ENCODE data around the gene SBK3.
"Not testable (repeated sequence)": the region's sequence is repeated elsewhere in the genome, so short reads cannot be mapped to it uniquely, and the experiment has no call there.

The SBK3 gene

GRCh38 chr19:55497763-55498162, 47.6 kb downstream of the SBK3 start:
- H3K4me1 ChIP-seq (ENCODE audit: low read length) = 0 out of 2 replicates have a peak, but pooled peaks cover 5% of the 10 kb centered on the region
- H4K20me1 ChIP-seq (ENCODE audit: insufficient read depth, low read length) = no peaks in the 10 kb centered on the region
- DNase-seq = no peak
- H3K27me3 ChIP-seq (replicated peaks; ENCODE audit: insufficient read depth, low read length) = peaks cover 96% of the 10 kb centered on the region
- no peak overlapping the region for H3K27ac ChIP-seq (ENCODE audit: low read length)
- no peaks in the 10 kb centered on the region for H3F3A ChIP-seq (ENCODE audit: insufficient read depth, low read length)
- H2AFZ ChIP-seq (ENCODE audit: low read length) = no peak overlapping the region
- H3K4me3 ChIP-seq (ENCODE audit: low read length) = no peak overlapping the region
- no peaks in the 10 kb centered on the region for H3K9me3 ChIP-seq (replicated peaks; ENCODE audit: insufficient read depth, low read length)
- no peaks in the 10 kb centered on the region for H3K9me2 ChIP-seq (replicated peaks; ENCODE audit: insufficient read depth, low read length)
- H3K4me2 ChIP-seq (ENCODE audit: low read depth, low read length) = no peak overlapping the region
- H3K9ac ChIP-seq (ENCODE audit: low read length) = no peak overlapping the region
- no peaks in the 10 kb centered on the region for H3K36me3 ChIP-seq (replicated peaks; ENCODE audit: insufficient read depth, low read length)
- H3K79me2 ChIP-seq (ENCODE audit: low read length) = no peaks in the 10 kb centered on the region
- TF ChIP-seq EZH2 (optimal IDR thresholded peaks at IDR 0.05; ENCODE audit: low read depth, low read length) (no peak), EZH2phosphoT487 (IDR thresholded peaks at IDR 0.05; ENCODE audit: low read length) (no peak)

GRCh38 chr19:55496820-55497219, 48.5 kb downstream of the SBK3 start:
- not testable (repeated sequence) for H3K9ac ChIP-seq (ENCODE audit: low read length); DNase-seq; H3K27ac ChIP-seq (ENCODE audit: low read length); H3K79me2 ChIP-seq (ENCODE audit: low read length); H3K36me3 ChIP-seq (replicated peaks; ENCODE audit: insufficient read depth, low read length); H3F3A ChIP-seq (ENCODE audit: insufficient read depth, low read length); H3K9me3 ChIP-seq (replicated peaks; ENCODE audit: insufficient read depth, low read length); H3K4me1 ChIP-seq (ENCODE audit: low read length); H3K4me3 ChIP-seq (ENCODE audit: low read length); H2AFZ ChIP-seq (ENCODE audit: low read length); H3K4me2 ChIP-seq (ENCODE audit: low read depth, low read length); H4K20me1 ChIP-seq (ENCODE audit: insufficient read depth, low read length); H3K9me2 ChIP-seq (replicated peaks; ENCODE audit: insufficient read depth, low read length)
- H3K27me3 ChIP-seq (replicated peaks; ENCODE audit: insufficient read depth, low read length) = peaks cover 98% of the 10 kb centered on the region

GRCh38 chr19:55495646-55496349, 49.5 kb downstream of the SBK3 start:
- H3K4me2 ChIP-seq (ENCODE audit: low read depth, low read length) = no peak overlapping the region
- TF ChIP-seq CTCF (IDR thresholded peaks at IDR 0.05; ENCODE audit: low read length) (no peak), EZH2phosphoT487 (IDR thresholded peaks at IDR 0.05; ENCODE audit: low read length) (no peak), EZH2 (optimal IDR thresholded peaks at IDR 0.05; ENCODE audit: low read depth, low read length) (no peak)

GRCh38 chr19:55494172-55494761, 51.1 kb downstream of the SBK3 start:
- H3F3A ChIP-seq (ENCODE audit: insufficient read depth, low read length) = no peaks in the 10 kb centered on the region
- no peak overlapping the region for H3K4me3 ChIP-seq (ENCODE audit: low read length)
- no peak overlapping the region for H3K4me2 ChIP-seq (ENCODE audit: low read depth, low read length)
- no peak overlapping the region for H3K27ac ChIP-seq (ENCODE audit: low read length)
- H3K9me3 ChIP-seq (replicated peaks; ENCODE audit: insufficient read depth, low read length) = no peaks in the 10 kb centered on the region
- H4K20me1 ChIP-seq (ENCODE audit: insufficient read depth, low read length) = no peaks in the 10 kb centered on the region
- TF ChIP-seq EZH2phosphoT487 (IDR thresholded peaks at IDR 0.05; ENCODE audit: low read length) = no peak
- no peak for TF ChIP-seq EZH2 (optimal IDR thresholded peaks at IDR 0.05; ENCODE audit: low read depth, low read length)
- TF ChIP-seq CTCF (IDR thresholded peaks at IDR 0.05; ENCODE audit: low read length) = no peak
- no peak overlapping the region for H3K9ac ChIP-seq (ENCODE audit: low read length)
- no peaks in the 10 kb centered on the region for H3K4me1 ChIP-seq (ENCODE audit: low read length)
- no peak for DNase-seq
- no peaks in the 10 kb centered on the region for H3K36me3 ChIP-seq (replicated peaks; ENCODE audit: insufficient read depth, low read length)
- H3K79me2 ChIP-seq (ENCODE audit: low read length) = no peaks in the 10 kb centered on the region
- H3K9me2 ChIP-seq (replicated peaks; ENCODE audit: insufficient read depth, low read length) = no peaks in the 10 kb centered on the region
- H3K27me3 ChIP-seq (replicated peaks; ENCODE audit: insufficient read depth, low read length) = peaks cover 98% of the 10 kb centered on the region
- no peak overlapping the region for H2AFZ ChIP-seq (ENCODE audit: low read length)

More at GRCh38 chr19:55495646-55496349, 49.5 kb downstream of the SBK3 start:
- H3K27ac ChIP-seq (ENCODE audit: low read length) = no peak overlapping the region
- no peak for DNase-seq
- H3K4me1 ChIP-seq (ENCODE audit: low read length) = no peaks in the 10 kb centered on the region
- H3K9me2 ChIP-seq (replicated peaks; ENCODE audit: insufficient read depth, low read length) = no peaks in the 10 kb centered on the region
- no peaks in the 10 kb centered on the region for H4K20me1 ChIP-seq (ENCODE audit: insufficient read depth, low read length)
- no peak overlapping the region for H2AFZ ChIP-seq (ENCODE audit: low read length)
- H3K79me2 ChIP-seq (ENCODE audit: low read length) = no peaks in the 10 kb centered on the region
- no peak overlapping the region for H3K9ac ChIP-seq (ENCODE audit: low read length)
- no peaks in the 10 kb centered on the region for H3K9me3 ChIP-seq (replicated peaks; ENCODE audit: insufficient read depth, low read length)
- H3K27me3 ChIP-seq (replicated peaks; ENCODE audit: insufficient read depth, low read length) = peaks cover 98% of the 10 kb centered on the region
- no peaks in the 10 kb centered on the region for H3K36me3 ChIP-seq (replicated peaks; ENCODE audit: insufficient read depth, low read length)
- H3K4me3 ChIP-seq (ENCODE audit: low read length) = no peak overlapping the region
- no peaks in the 10 kb centered on the region for H3F3A ChIP-seq (ENCODE audit: insufficient read depth, low read length)
